GM12878 (cell line): ENCODE measurements around the gene ADAMTS17. TPM values are rescaled to one million over a fixed set of nuclear protein-coding genes. Genes with fewer than 3 reads are reported as not detected.
"Not testable (repeated sequence)": the region's sequence is repeated elsewhere in the genome, so short reads cannot be mapped to it uniquely, and the experiment has no call there.

Experiments
- ATAC-seq: fragments of 200-7000 bp; cut with Tn5 transposase; 3 replicates; pipeline ENCODE4 v1.9.1; 2020; ENCODE audit warnings: mild to moderate bottlenecking, moderate library complexity
- BruUV-seq: library from RNA; stranded (reverse); fragments of 400-500 nt; replicated peaks from 2 replicates; lab custom pipeline; 2021; lab: Mats Ljungman, UMichigan
- CTCF ChIA-PET: fragments of 300-600 bp; sonication (Branson Sonifier 250); formaldehyde crosslinking; extraction: SDS; loops from one replicate; lab custom pipeline; 2021; ENCODE audit warnings: inconsistent platforms; lab: Yijun Ruan, JAX
- POLR2A ChIA-PET: fragments of 350-600 bp; formaldehyde crosslinking; extraction: SDS; loops from one replicate; lab custom pipeline; 2021; ENCODE audit warnings: inconsistent platforms; lab: Charles Lee
- RAD21 ChIA-PET: fragments of 300-600 bp; sonication (Branson Sonifier 250); formaldehyde crosslinking; loops from one replicate; lab custom pipeline; 2023; ENCODE audit warnings: antibody characterized with exemption; ENCODE audit not compliant: unreplicated experiment; lab: Charles Lee
- SMC1A ChIA-PET: fragments of 300-600 bp; sonication (Branson Sonifier 250); formaldehyde crosslinking; loops from one replicate; lab custom pipeline; 2023; ENCODE audit not compliant: unreplicated experiment, uncharacterized antibody; lab: Charles Lee
- DNase-seq: peaks from one replicate; pipeline ENCODE4 v3.0.0-alpha.2; 2011; ENCODE audit warnings: low read depth, low spot score
- FAIRE-seq: peaks from 3 replicates; lab custom pipeline; 2011; peaks lifted over from hg19 to GRCh38; lab: Jason Lieb, UNC
- H2AFZ ChIP-seq: 2 replicates; pipeline ENCODE4 v1.6.0; 2011; ENCODE audit warnings: low read depth, low read length, control low read depth; ENCODE audit not compliant: control insufficient read depth
- H3K27ac ChIP-seq: 2 replicates; pipeline ENCODE4 v1.5.1; 2011; ENCODE audit warnings: control low read depth; ENCODE audit not compliant: control insufficient read depth, insufficient read depth
- H3K27me3 ChIP-seq, 2 experiments: replicated peaks in 1 of 2; 2 replicates each; pipeline versions ENCODE4 v1.6.0 to v1.6.1; 2011; ENCODE audit warnings: low read length in 1 of 2; ENCODE audit not compliant: control insufficient read depth in 2 of 2, insufficient read depth in 2 of 2
- H3K36me3 ChIP-seq, 2 experiments: 2 replicates each; pipeline ENCODE4 v1.5.1; 2011; ENCODE audit warnings: low read length in 1 of 2; ENCODE audit not compliant: control insufficient read depth in 2 of 2, insufficient read depth in 2 of 2
- H3K4me1 ChIP-seq: 2 replicates; pipeline ENCODE4 v1.6.1; 2011; ENCODE audit warnings: mild to moderate bottlenecking, low read length, moderate library complexity, mixed read lengths; ENCODE audit not compliant: control insufficient read depth, insufficient read depth
- H3K4me2 ChIP-seq: 2 replicates; pipeline ENCODE4 v1.6.0; 2011; ENCODE audit warnings: control low read depth; ENCODE audit not compliant: control insufficient read depth, insufficient read depth
- H3K4me3 ChIP-seq: fragments of 200-600 bp; sonication (generic); 2 replicates; pipeline ENCODE4 v1.5.1; 2016
- H3K79me2 ChIP-seq: 2 replicates; pipeline ENCODE4 v1.6.0; 2011; ENCODE audit warnings: low read length; ENCODE audit not compliant: control insufficient read depth, insufficient read depth
- H3K9ac ChIP-seq: 2 replicates; pipeline ENCODE4 v1.8.0; 2011; ENCODE audit warnings: low read length, control low read depth, mixed read lengths; ENCODE audit not compliant: control insufficient read depth, insufficient read depth
- H3K9me3 ChIP-seq: replicated peaks from 3 replicates; pipeline ENCODE4 v1.5.1; 2011; ENCODE audit warnings: mild to moderate bottlenecking, low read length; ENCODE audit not compliant: control insufficient read depth, insufficient read depth
- H4K20me1 ChIP-seq: 2 replicates; pipeline ENCODE4 v1.6.0; 2011; ENCODE audit not compliant: control insufficient read depth, insufficient read depth
- BCLAF1 ChIP-seq: fragments of 450-650 bp; IDR thresholded peaks from 2 replicates; pipeline ENCODE4 v1.6.1; 2017; ENCODE audit warnings: antibody characterized with exemption, mild to moderate bottlenecking, moderate library complexity
- ETV6 ChIP-seq, 2 experiments: fragments of 450-650 bp in 1 of 2; IDR thresholded peaks in 1 of 2; conservative IDR thresholded peaks in 1 of 2; 2 replicates each; pipeline ENCODE4 v1.6.1; 2014; ENCODE audit warnings: antibody characterized with exemption in 1 of 2, borderline replicate concordance in 1 of 2, low read depth in 1 of 2, mild to moderate bottlenecking in 1 of 2, moderate library complexity in 1 of 2
- JUND ChIP-seq: IDR thresholded peaks from 2 replicates; pipeline ENCODE4 v1.6.1; 2012; ENCODE audit warnings: low read depth, mild to moderate bottlenecking, low read length, improper control_type of control experiment, moderate library complexity
- MTA2 ChIP-seq: fragments of 450-650 bp; IDR thresholded peaks from 2 replicates; pipeline ENCODE4 v1.6.1; 2016; ENCODE audit warnings: low read depth, mild to moderate bottlenecking, moderate library complexity
- MTA3 ChIP-seq: IDR thresholded peaks from 2 replicates; pipeline ENCODE4 v1.6.1; 2012; ENCODE audit warnings: low read length, inconsistent platforms, borderline replicate concordance
- NBN ChIP-seq: fragments of 450-650 bp; IDR thresholded peaks from 2 replicates; pipeline ENCODE4 v1.6.1; 2016
- NFYA ChIP-seq: IDR thresholded peaks from 2 replicates; pipeline ENCODE4 v1.6.1; 2011; ENCODE audit warnings: low read depth, mild to moderate bottlenecking, low read length, improper control_type of control experiment, borderline replicate concordance
- PRDM15 ChIP-seq: fragments of 450-650 bp; formaldehyde crosslinking; IDR thresholded peaks from 2 replicates; pipeline ENCODE4 v1.4.0; 2020; ENCODE audit warnings: mild to moderate bottlenecking, moderate library complexity
- SMC3 ChIP-seq: IDR thresholded peaks from 2 replicates; pipeline ENCODE4 v1.6.1; 2011; ENCODE audit warnings: low read length, improper control_type of control experiment, borderline replicate concordance
- WGBS: methylation state at CpG from one replicate; pipeline ENCODE4 v1.1.6; 2016; ENCODE audit warnings: low lambda C conversion rate; ENCODE audit not compliant: insufficient replicate concordance, insufficient coverage; ENCODE audit errors: missing lambda C conversion rate; 5-methylcytosine and 5-hydroxymethylcytosine counted together
- in situ Hi-C: fragments of 300-500 bp; cut with MboI; formaldehyde crosslinking; loops from 9 replicates; pipeline ENCODE4 v1.14.3; 2018; ENCODE audit warnings: mixed read lengths
- intact Hi-C: fragments of 100-400 bp; cut with micrococcal nuclease; formaldehyde crosslinking; loops from one replicate; pipeline ENCODE4 v1.14.2; 2022; ENCODE audit not compliant: unreplicated experiment
- polyA plus RNA-seq, 11 experiments: library from polyadenylated mRNA; depleted of rRNA in 4 of 11; unstranded in 6 of 11; stranded (reverse) in 5 of 11; fragments of >200 nt; fragmentation: Nextera tagmentation in 4 of 11; fragmentation: Illumina TruSeq in 1 of 11; extraction: Ambion mirVana in 4 of 11; extraction: Trizol in 1 of 11; gene quantifications; 1 replicate in 1 of 11; 2 replicates in 10 of 11; pipeline versions ENCODE4 v1.2.1 to v1.2.3, GENCODE V29; 2011 to 2016; ENCODE audit warnings: inconsistent platforms in 2 of 11, missing spikeins in 2 of 11, low read depth in 1 of 11
- total RNA-seq, 4 experiments: library from RNA; depleted of rRNA in 3 of 4; stranded (reverse); fragments of >200 nt in 3 of 4; fragmentation: Illumina TruSeq in 1 of 4; extraction: Trizol in 1 of 4; gene quantifications; 2 replicates each; pipeline versions ENCODE4 v1.2.1 to v1.2.3, GENCODE V29; 2013 to 2021
- TF ChIP-seq, protein P1 (sequence below): IDR thresholded peaks from 2 replicates; pipeline ENCODE4 v1.6.1; 2012; ENCODE audit warnings: low read depth, low read length, improper control_type of control experiment

Gene ADAMTS17
- total and polyA plus RNA-seq, 10 of the 15 experiments (the other 5 are each of a cell fraction or from before 2014, with no cell fraction given) = 0.04 to 0.50 (median 0.10) TPM; not detected in 4

DNA sequence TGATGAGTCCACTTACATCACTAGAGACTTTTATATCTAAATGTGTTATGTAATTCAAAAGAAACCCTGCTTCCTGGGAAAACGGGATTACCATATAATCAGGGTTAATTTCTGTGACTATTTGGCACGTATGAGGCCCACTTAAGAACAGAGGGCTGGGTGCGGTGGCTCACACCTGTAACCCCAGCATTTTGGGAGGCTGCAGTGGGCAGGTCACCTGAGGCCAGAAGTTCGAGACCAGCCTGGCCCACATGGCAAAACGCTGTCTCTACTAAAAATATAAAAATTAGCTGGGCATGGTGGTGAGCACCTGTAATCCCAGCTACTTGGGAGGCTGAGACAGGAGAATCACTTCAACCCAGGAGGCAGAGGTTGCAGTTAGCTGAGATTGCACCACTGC, 361.9 kb downstream of the ADAMTS17 start:
- H3K4me1 ChIP-seq, SMC1A ChIA-PET, H3K9ac ChIP-seq, RAD21 ChIA-PET, DNase-seq, H2AFZ ChIP-seq, CTCF ChIA-PET, H3K79me2 ChIP-seq, H3K27ac ChIP-seq, BruUV-seq, H3K27me3 ChIP-seq, intact Hi-C loops, H3K4me2 ChIP-seq, H3K36me3 ChIP-seq, H3K4me3 ChIP-seq, POLR2A ChIA-PET, H4K20me1 ChIP-seq, H3K9me3 ChIP-seq, ATAC-seq, in situ Hi-C loops, FAIRE-seq: not testable (repeated sequence)
- WGBS = 25% methylated on average over 5 of the region's 5 CpGs

DNA sequence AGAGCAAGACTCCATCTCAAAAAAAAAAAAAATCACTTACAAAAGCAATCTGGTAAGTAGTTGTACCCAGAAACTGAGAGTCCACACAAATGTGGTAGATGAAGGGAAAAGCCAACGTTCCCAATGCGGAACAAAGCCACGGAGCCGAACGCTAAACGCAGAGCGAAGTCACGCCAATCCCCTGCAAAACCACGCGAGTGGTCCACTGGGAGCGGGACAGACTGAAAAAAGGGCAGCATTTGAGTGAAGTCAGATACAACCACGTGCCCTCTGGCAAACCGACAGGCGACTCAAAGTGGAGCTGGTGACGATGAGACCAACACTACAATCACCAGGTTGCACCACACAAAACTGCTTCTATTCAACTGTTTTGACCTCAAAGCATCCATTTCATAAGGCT, 362.4 kb downstream of the ADAMTS17 start:
- RAD21 ChIA-PET = no interaction called here
- intact Hi-C loops (no loop called here), in situ Hi-C loops (no loop called here)
- WGBS = 59% methylated on average over 15 of the region's 15 CpGs
- Histone ChIP-seq H3K9ac (no peak overlapping the region), H3K27ac (no peak overlapping the region), H4K20me1 (no peaks in the 10 kb centered on the region), H2AFZ (no peak overlapping the region), H3K79me2 (no peaks in the 10 kb centered on the region), H3K27me3 (peaks cover 1 to 2% of the 10 kb centered on the region in 2 experiments; a peak in 3 of 4 replicates), H3K4me3 (no peak overlapping the region), H3K36me3 (no peaks in the 10 kb centered on the region), H3K4me1 (no peaks in the 10 kb centered on the region), H3K9me3 (no peaks in the 10 kb centered on the region), H3K4me2 (no peak overlapping the region)
- SMC1A ChIA-PET = no interaction called here
- POLR2A ChIA-PET = no interaction called here
- no TSS peak for BruUV-seq
- DNase-seq (no peak), ATAC-seq (no peak), FAIRE-seq (no peak)
- CTCF ChIA-PET = no interaction called here
- no peak for TF ChIP-seq MTA2
- no peak for TF ChIP-seq SMC3
- TF ChIP-seq NFYA = no peak
- TF ChIP-seq JUND = no peak
- TF ChIP-seq, protein P1, sequence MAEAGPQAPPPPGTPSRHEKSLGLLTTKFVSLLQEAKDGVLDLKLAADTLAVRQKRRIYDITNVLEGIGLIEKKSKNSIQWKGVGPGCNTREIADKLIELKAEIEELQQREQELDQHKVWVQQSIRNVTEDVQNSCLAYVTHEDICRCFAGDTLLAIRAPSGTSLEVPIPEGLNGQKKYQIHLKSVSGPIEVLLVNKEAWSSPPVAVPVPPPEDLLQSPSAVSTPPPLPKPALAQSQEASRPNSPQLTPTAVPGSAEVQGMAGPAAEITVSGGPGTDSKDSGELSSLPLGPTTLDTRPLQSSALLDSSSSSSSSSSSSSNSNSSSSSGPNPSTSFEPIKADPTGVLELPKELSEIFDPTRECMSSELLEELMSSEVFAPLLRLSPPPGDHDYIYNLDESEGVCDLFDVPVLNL = no peak
- TF ChIP-seq NBN = no peak
- no peak for TF ChIP-seq MTA3
- no peak for TF ChIP-seq BCLAF1
- TF ChIP-seq PRDM15 = no peak
- TF ChIP-seq ETV6 (conservative IDR thresholded peaks at IDR 0.05 in 1 of 2, IDR thresholded peaks at IDR 0.05 in 1 of 2; ENCODE audit: borderline replicate concordance in 1 of 2, low read depth in 1 of 2) = no peak
